ENCODE measurements around the gene TACR2.
A peak's percentile ranks its signal among the peaks of the same experiment; 100 is the strongest.

TACR2 gene

GRCh38 chr10:69403066-69403465 is 13.7 kb downstream of the TACR2 start:
- DNase-seq (ENCODE audit: low read depth in 2 of 2): no peak

- DNase-seq (ENCODE audit: low read depth in 2 of 2): no peak
Measured at GRCh38 chr10:69402386-69402785, 14.3 kb downstream of the TACR2 start.

- no peak for DNase-seq (ENCODE audit: low read depth in 2 of 2)
Measured at GRCh38 chr10:69401416-69401815, 15.3 kb downstream of the TACR2 start.

- DNase-seq (ENCODE audit: low read depth in 2 of 2): no peak
Measured at GRCh38 chr10:69400936-69401335, 15.8 kb downstream of the TACR2 start.

DNA sequence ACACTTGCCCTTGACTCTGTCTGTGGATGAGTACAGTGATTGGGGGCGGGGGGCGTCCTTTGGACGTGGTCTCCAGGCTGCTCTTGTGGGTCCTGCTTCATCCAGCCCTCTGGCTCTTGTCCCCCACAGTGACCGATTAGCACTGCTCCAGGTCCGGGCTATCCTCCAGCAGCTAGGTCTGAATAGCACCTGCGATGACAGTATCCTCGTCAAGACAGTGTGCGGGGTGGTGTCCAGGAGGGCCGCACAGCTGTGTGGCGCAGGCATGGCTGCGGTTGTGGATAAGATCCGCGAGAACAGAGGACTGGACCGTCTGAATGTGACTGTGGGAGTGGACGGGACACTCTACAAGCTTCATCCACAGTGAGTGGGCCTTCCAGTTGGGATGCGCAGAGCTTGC is 18.3 kb downstream of the TACR2 start:
- no peak for DNase-seq (ENCODE audit: low read depth in 2 of 2)

DNA sequence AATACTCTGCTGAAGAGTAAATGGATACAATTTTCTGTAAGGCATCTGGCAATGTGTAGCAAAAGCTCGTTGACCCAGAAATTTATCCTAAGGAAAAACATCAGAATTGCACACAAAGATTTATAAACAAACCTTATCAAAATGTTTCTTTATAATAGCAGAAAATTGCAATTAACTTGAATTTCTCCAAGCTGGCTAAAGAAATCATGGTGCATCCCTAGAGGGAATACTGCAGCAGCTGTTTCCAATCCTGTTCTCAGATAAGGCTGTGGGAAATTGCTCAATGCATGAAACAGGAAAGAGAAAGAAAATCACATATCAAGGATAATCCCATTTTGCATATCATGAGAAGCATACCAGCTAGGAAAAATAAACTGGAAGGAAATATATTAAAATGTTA is 18.7 kb downstream of the TACR2 start:
- no peak for DNase-seq (ENCODE audit: low read depth in 2 of 2)

- DNase-seq (ENCODE audit: low read depth in 2 of 2): no peak
Measured at GRCh38 chr10:69394020-69394419, 22.7 kb downstream of the TACR2 start.

- peak; percentile 67 to 74 for DNase-seq (ENCODE audit: low read depth in 2 of 2)
Measured at GRCh38 chr10:69392481-69393000, 24.2 kb downstream of the TACR2 start.

DNA sequence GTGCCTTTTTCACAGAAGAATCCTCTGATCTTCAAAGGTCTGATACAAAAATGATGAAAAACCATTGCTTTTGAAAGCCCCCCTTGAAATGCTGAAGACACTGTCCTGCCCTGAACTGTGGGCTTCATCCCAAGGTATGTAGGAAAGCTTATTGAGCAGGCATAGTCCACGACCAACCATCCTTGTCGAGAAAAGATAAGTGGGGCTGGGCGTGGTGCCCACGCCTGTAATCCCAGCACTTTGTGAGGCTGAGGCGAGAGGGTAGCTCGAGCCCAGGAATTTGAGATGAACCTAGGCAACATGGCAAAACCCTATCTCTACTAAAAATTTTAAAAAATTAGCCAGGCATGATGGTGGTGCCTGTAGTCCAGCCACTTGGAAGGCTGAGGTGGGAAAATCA is 25.6 kb downstream of the TACR2 start:
- DNase-seq (ENCODE audit: low read depth in 2 of 2): no peak

GRCh38 chr10:69389827-69390490 is 26.8 kb downstream of the TACR2 start:
- DNase-seq (ENCODE audit: low read depth in 2 of 2): no peak

DNA sequence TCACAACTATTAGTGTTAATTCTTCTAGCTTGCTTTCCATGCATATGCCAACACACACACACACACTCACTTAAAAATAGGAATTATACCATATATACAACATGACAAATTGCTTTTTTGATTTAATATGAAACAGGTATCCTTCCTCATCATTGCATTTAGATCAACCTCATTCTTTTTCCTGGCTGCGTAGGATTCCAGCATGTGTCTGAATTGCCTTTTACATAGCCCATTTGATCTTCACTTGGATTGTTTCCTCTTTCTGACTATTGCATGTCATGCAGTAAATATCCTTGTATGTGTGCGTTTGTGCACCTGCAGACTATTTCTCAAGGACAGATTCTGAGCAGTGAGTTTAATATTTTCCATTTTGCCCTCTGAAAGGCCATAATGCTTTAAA is 28.2 kb downstream of the TACR2 start:
- no peak for DNase-seq (ENCODE audit: low read depth in 2 of 2)

DNA sequence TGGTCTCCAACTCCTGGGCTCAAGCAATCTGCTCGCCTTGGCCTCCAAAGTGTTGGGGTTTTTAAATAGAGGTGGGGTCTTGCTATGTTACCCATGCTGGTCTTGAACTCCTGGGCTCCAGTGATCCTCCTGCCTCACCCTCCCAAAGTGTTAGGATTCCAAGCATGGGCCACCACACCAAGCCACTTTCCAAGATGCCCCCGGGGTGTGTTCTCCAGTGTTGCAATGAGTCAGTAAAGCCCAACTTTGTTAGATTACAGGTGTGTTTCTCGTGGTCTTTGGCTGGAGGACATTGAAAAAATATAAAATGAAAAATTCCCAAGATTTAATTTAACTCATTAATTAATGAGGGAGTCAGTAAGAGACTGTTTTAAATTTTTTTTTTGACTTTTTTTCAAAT is 29.2 kb downstream of the TACR2 start:
- DNase-seq (ENCODE audit: low read depth in 2 of 2): no peak

DNA sequence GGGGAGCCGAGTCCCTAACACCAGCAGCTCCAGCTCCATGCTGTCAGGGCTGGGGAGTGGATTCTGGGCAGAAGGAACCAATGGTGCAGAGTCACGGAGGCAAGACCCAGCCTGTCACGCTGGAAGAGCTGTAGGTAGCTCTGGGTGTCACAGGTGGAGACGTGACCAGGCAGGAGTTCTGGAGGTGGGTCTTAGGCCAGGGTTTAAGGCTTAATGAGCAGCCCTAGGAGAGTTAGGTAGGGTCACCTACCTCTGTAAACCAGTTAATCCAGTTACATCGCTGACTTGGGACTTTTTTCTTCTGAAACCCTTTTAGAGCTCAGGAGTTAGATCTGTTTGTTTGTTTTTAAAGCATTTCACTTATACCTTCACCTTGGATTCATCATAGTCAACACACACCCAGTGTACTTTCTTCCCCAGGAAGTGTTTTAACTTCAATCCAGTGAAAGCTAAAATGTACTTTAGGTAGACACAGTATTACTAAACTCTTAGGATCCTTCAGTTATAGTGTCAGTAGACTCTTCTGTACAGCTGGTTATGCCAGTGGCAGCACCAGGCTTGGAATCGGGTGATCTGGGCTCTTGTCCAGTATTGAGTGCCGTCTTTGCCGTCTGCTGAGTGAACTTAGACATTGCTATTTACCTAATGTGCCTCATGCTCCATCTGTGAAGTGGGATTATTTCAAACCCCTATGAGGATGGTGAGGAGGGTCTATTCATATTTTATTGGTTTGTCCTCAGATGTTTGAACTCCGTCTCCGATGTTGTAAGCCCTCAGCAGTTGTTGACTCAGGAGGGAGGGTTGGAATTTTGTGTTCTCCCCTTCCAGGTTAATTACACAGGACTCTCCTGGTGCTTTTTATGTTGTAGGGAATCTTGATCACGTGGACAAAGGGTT is 31.0 kb downstream of the TACR2 start:
- no peak for DNase-seq (ENCODE audit: low read depth in 2 of 2)

DNA sequence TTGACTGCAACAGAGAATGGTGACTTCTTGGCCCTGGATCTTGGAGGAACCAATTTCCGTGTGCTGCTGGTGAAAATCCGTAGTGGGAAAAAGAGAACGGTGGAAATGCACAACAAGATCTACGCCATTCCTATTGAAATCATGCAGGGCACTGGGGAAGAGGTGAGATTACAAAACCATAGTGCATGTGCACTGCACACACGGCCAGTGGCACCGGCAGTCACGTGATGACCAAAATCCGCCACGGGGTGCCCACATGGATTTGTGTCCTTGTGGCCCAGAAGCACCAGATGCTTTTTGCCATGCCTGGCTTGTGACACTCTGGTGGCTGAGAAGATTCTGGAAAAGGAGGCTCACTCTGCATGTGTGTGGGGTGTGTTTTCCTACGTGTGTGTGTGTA is 32.4 kb downstream of the TACR2 start:
- DNase-seq (ENCODE audit: low read depth in 2 of 2): no peak

GRCh38 chr10:69383558-69383957 is 33.2 kb downstream of the TACR2 start:
- no peak for DNase-seq (ENCODE audit: low read depth in 2 of 2)

GRCh38 chr10:69382382-69383117 is 34.2 kb downstream of the TACR2 start:
- no peak for DNase-seq (ENCODE audit: low read depth in 2 of 2)

GRCh38 chr10:69379800-69380199 is 36.9 kb downstream of the TACR2 start:
- no peak for DNase-seq (ENCODE audit: low read depth in 2 of 2)

GRCh38 chr10:69377933-69378332 is 38.8 kb downstream of the TACR2 start:
- no peak for DNase-seq (ENCODE audit: low read depth in 2 of 2)

DNA sequence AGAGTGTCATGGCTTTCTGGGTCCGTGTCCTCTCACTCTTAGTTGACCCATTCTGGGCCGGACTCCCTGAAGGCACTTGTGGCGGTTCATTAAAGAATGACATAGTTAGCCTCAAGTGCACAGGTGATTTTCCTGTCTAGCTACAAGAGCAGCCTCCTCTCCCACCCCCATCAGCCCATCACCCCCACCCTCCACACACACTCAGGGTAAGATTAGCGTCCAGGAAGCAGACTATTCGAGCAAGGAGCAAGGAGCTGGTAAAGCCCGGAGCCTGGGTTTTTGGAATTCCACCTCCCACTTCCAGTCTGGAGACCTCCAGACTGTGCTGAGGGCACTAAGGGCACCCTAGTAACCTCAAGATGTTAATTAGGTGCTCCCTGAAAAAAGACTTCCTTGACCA is 39.5 kb downstream of the TACR2 start:
- DNase-seq (ENCODE audit: low read depth in 2 of 2): no peak

GRCh38 chr10:69376662-69377061 is 40.1 kb downstream of the TACR2 start:
- DNase-seq (ENCODE audit: low read depth in 2 of 2): no peak

DNA sequence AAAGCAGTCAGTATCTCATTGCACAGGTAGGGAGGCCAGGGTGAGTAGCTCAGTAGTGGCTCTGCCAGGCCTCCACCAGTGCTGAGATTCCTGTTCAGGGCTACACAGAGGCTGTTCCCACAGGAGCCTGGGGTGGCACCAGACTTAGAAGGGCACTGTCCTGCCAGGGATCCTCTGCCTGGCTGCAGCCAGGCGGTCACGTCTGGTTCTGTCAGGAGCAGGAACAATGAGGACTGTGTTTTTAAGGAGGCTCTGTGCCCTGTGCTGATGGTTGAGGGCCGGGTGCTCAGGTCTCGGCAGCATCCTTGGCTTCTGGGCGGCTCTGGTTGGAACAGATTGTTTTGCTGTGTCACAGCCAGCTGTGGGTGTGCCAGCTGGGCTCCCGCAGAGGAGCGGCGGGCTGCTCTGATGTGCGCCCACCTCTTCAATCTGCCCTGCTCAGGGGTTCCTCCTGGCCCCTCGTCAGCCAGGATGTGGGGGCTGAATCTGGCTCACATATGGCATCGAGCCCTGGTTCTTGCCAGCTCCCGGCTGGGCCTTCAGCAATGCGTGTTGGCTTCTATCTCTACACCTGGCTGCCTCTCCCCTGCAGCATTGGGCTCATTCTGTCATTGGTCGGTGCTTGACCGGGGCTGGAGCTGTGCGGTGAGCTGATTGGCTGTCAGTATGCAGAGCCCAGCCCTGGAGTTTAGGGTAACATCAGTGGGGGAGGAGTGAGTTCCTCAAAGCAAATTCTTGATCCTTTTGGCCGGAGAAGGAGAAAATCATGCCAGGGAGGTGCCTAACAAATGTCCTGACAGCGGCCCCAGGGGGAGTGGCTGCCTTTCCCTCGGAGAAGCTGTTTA is 41.2 kb downstream of the TACR2 start:
- DNase-seq (ENCODE audit: low read depth in 2 of 2): no peak
